AG04450 (cell line): ENCODE results near the gene SHISA6. TPM values are rescaled to one million over a fixed set of nuclear protein-coding genes. Genes with fewer than 3 reads are reported as not detected.

ENCODE experiments used
- CTCF ChIA-PET: fragments of 300-600, 350-600 bp; formaldehyde crosslinking; extraction: SDS; loops from one replicate; lab custom pipeline; 2022; ENCODE audit warnings: antibody characterized with exemption, inconsistent platforms; lab: Charles Lee
- POLR2A ChIA-PET: fragments of 350-600 bp; formaldehyde crosslinking; extraction: SDS; loops from one replicate; lab custom pipeline; 2021; ENCODE audit warnings: antibody characterized with exemption, inconsistent platforms; lab: Yijun Ruan, JAX
- DNase-seq: peaks from one replicate; pipeline ENCODE4 v3.0.0-alpha.2; 2011; ENCODE audit warnings: low read depth, low spot score
- H3K27ac ChIP-seq: one replicate; pipeline ENCODE4 v1.5.1; 2012; ENCODE audit warnings: low read depth, low read length, control low read depth
- H3K27me3 ChIP-seq: one replicate; pipeline ENCODE4 v1.6.0; 2012; ENCODE audit warnings: low read length; ENCODE audit not compliant: control insufficient read depth, insufficient read depth
- H3K4me3 ChIP-seq: 2 replicates; pipeline ENCODE4 v1.5.1; 2011; ENCODE audit warnings: mild to moderate bottlenecking, low read depth, low read length, control low read depth
- H3K9me3 ChIP-seq: 2 replicates; pipeline ENCODE4 v1.5.1; 2012; ENCODE audit warnings: low read length; ENCODE audit not compliant: control insufficient read depth, insufficient read depth
- polyA plus RNA-seq: library from polyadenylated mRNA; depleted of rRNA; stranded (reverse); fragments of >200 nt; gene quantifications from 2 replicates; pipeline ENCODE4 v1.2.3, GENCODE V29; 2011
- TF ChIP-seq, protein P1 (sequence below): IDR thresholded peaks from 2 replicates; pipeline ENCODE4 v1.5.1; 2011; ENCODE audit warnings: low read depth, low read length, control low read depth, inconsistent platforms

Gene SHISA6
- polyA plus RNA-seq, 1 experiment: not detected

DNA sequence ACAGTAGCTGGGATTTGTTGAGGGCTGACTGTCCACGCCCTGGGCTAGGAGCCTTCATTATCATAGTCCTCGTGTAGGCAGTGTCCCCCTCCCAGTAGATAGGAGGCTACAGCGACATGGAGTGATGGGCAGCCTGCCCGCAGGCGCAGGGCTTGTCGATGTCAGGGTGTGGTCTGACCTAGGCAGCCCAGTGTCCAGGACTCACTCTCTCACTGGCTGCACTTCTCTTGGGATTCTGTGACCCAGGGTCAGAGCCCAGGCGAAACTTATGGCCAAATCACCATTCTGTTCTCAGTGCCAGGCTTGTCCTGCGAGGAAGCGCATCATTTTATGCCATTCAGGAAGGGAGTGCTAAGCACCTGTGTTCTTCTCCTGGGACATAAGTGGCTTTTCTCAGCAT is 32.6 kb downstream of the SHISA6 start:
- Histone ChIP-seq H3K27me3 (no peaks in the 10 kb centered on the region), H3K4me3 (no peak overlapping the region), H3K27ac (no peak overlapping the region), H3K9me3 (peaks cover 73% of the 10 kb centered on the region)
- POLR2A ChIA-PET: no interaction called here
- DNase-seq: no peak
- TF ChIP-seq, protein P1, sequence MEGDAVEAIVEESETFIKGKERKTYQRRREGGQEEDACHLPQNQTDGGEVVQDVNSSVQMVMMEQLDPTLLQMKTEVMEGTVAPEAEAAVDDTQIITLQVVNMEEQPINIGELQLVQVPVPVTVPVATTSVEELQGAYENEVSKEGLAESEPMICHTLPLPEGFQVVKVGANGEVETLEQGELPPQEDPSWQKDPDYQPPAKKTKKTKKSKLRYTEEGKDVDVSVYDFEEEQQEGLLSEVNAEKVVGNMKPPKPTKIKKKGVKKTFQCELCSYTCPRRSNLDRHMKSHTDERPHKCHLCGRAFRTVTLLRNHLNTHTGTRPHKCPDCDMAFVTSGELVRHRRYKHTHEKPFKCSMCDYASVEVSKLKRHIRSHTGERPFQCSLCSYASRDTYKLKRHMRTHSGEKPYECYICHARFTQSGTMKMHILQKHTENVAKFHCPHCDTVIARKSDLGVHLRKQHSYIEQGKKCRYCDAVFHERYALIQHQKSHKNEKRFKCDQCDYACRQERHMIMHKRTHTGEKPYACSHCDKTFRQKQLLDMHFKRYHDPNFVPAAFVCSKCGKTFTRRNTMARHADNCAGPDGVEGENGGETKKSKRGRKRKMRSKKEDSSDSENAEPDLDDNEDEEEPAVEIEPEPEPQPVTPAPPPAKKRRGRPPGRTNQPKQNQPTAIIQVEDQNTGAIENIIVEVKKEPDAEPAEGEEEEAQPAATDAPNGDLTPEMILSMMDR: no peak
- CTCF ChIA-PET: no interaction called here

DNA sequence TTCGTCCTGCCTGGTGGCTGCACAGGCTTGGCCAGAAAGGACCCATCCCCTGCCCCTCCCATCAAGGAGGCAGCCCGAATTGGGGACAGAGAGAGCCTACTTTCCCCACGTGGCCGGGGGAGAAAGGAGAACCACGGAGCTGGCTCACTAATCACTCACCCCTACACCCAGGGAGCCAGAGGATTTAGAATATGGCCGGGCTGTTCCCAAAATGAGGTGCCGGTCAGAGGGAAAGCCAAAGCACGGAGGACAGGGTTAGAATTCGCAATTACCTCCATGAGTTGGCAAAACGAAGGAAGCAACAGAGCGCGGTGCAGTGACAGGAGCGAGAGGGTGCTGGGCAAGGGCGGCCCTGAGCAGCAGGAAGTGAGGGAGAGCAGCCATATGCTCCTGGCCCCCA is 33.1 kb downstream of the SHISA6 start:
- no peaks in the 10 kb centered on the region for H3K27me3 ChIP-seq
- ChIA-PET POLR2A (no interaction called here), CTCF (no interaction called here)
- H3K9me3 ChIP-seq: peaks cover 72% of the 10 kb centered on the region
- no peak overlapping the region for H3K27ac ChIP-seq
- TF ChIP-seq, protein P1: no peak
- no peak overlapping the region for H3K4me3 ChIP-seq
- no peak for DNase-seq

DNA sequence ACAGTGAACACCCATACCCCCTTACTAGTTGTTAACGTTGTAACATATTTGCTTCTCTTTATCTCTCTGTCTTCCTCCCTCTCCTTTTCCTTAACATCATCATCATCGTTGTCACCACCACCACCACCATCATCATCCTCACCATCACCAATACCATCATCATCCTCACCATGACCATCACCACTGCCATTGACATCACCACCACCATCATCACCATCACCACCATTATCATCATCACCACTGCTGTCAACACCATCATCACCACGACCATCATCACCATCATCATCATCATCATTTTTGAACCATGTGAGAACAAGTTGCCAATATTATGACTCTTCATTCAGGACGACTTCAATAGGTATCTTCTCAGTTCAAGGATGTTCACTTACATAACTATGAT is 35.5 kb downstream of the SHISA6 start:
- no peaks in the 10 kb centered on the region for H3K27me3 ChIP-seq
- CTCF ChIA-PET: no interaction called here
- H3K27ac ChIP-seq: no peak overlapping the region
- DNase-seq: no peak
- TF ChIP-seq, protein P1: no peak
- POLR2A ChIA-PET: no interaction called here
- peaks cover 56% of the 10 kb centered on the region for H3K9me3 ChIP-seq
- no peak overlapping the region for H3K4me3 ChIP-seq

DNA sequence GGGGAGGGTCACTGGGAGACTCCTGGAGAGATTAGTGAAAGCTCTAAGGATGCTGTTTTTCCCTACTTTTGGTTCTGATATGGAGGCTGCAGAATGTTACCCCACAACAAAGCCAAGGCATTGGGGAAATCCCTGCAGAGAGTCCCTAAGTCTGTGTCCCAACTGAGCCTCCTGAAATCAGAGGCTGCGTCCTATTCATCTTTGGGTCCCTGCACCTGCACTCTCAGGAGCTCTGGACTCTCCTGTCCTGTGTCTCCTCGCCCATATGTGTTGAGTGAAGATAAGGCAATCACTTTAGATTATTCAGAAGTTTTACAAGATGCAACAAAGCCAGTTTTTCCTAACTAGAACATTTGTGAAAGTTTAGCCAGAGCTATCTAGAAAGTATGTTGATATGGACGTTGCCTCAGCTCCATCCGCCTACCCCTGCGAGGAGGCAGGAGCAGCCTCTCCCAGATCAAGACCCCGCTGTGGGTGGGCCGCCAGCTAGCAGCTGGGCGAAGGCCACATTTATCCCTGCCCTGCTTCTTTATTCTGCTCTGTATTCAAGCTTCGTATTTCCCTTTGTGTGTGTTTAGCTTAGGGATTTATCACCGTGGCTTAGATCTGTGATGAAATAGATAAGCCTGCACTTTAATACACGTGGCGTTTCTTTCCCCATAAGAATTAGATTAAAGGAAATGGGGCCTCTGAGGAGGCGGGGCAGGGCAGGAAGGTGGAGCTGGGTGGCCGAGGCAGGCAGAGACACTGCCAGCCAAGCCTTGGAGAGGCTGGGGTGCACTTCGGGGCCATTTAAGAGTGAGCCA is 37.4 kb downstream of the SHISA6 start:
- H3K27me3 ChIP-seq: no peaks in the 10 kb centered on the region
- no peak overlapping the region for H3K4me3 ChIP-seq
- no peak for DNase-seq
- H3K27ac ChIP-seq: no peak overlapping the region
- TF ChIP-seq, protein P1: no peak
- CTCF ChIA-PET: no interaction called here
- POLR2A ChIA-PET: no interaction called here
- H3K9me3 ChIP-seq: peaks cover 41% of the 10 kb centered on the region

DNA sequence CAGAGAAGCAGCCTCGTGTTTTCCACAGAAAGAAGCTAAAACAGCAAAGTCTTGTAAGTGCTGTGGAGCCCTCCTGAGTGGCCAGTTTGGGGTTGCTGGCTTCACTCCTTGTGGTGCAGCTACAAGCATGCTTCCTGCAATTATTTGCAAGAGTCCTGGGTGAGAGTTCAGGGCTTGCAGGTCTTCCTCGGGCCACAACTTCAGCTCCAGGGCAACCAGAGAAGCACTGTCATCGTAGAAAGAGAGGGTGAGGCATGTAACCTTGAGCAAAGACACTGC is 37.9 kb downstream of the SHISA6 start:
- H3K4me3 ChIP-seq: no peak overlapping the region
- peaks cover 35% of the 10 kb centered on the region for H3K9me3 ChIP-seq
- no peak overlapping the region for H3K27ac ChIP-seq
- ChIA-PET POLR2A (no interaction called here), CTCF (no interaction called here)
- no peaks in the 10 kb centered on the region for H3K27me3 ChIP-seq
- TF ChIP-seq, protein P1: no peak
- no peak for DNase-seq
